Neural progenitor cell (in vitro differentiated cells): ENCODE results near the gene TMEM263. TPM values are rescaled to one million over a fixed set of nuclear protein-coding genes. Genes with fewer than 3 reads are reported as not detected.

Source experiments
- DNase-seq: peaks from one replicate; pipeline ENCODE4 v3.0.0-alpha.2; 2016; ENCODE audit warnings: low spot score
- H2AFZ ChIP-seq: fragments of 200-600 bp; sonication (generic); replicated peaks from 2 replicates; pipeline ENCODE4 v1.6.1; 2016; ENCODE audit warnings: antibody characterized with exemption
- H3F3A ChIP-seq: fragments of 200-600 bp; sonication (generic); 2 replicates; pipeline ENCODE4 v1.6.1; 2016; ENCODE audit warnings: antibody characterized with exemption, low read depth
- H3K27ac ChIP-seq: fragments of 200-600 bp; sonication (generic); 2 replicates; pipeline ENCODE4 v1.5.1; 2016; ENCODE audit warnings: mild to moderate bottlenecking
- H3K27me3 ChIP-seq: fragments of 200-600 bp; sonication (generic); 2 replicates; pipeline ENCODE4 v1.6.1; 2016; ENCODE audit warnings: mild to moderate bottlenecking, moderate library complexity
- H3K36me3 ChIP-seq: fragments of 200-600 bp; sonication (generic); 2 replicates; pipeline ENCODE4 v1.5.1; 2016
- H3K4me1 ChIP-seq: fragments of 200-600 bp; sonication (generic); 2 replicates; pipeline ENCODE4 v1.6.1; 2016; ENCODE audit warnings: mixed run types
- H3K4me2 ChIP-seq: fragments of 200-600 bp; sonication (generic); 2 replicates; pipeline ENCODE4 v1.6.1; 2016
- H3K4me3 ChIP-seq: fragments of 200-600 bp; sonication (generic); 2 replicates; pipeline ENCODE4 v1.5.1; 2016
- H3K79me2 ChIP-seq: fragments of 200-600 bp; sonication (generic); 2 replicates; pipeline ENCODE4 v1.6.1; 2016; ENCODE audit warnings: low read depth
- H3K9ac ChIP-seq: fragments of 200-600 bp; sonication (generic); 2 replicates; pipeline ENCODE4 v1.6.1; 2016
- H3K9me3 ChIP-seq: fragments of 200-600 bp; sonication (generic); 2 replicates; pipeline ENCODE4 v1.5.1; 2016; ENCODE audit warnings: low read depth
- H4K20me1 ChIP-seq: fragments of 200-600 bp; sonication (generic); 2 replicates; pipeline ENCODE4 v1.6.1; 2016; ENCODE audit warnings: low read depth
- H3K27ac Mint-ChIP-seq: 3 replicates; pipeline ENCODE4 v1.8.0; 2021; ENCODE audit warnings: mixed read lengths
- H3K27me3 Mint-ChIP-seq: 2 replicates; pipeline ENCODE4 v1.8.0; 2022; ENCODE audit warnings: low read depth, mild to moderate bottlenecking, inconsistent platforms, moderate library complexity, mixed read lengths; ENCODE audit not compliant: insufficient read depth
- H3K36me3 Mint-ChIP-seq: 3 replicates; pipeline ENCODE4 v1.8.0; 2021; ENCODE audit warnings: mixed read lengths
- H3K4me1 Mint-ChIP-seq: 3 replicates; pipeline ENCODE4 v1.8.0; 2021; ENCODE audit warnings: mixed read lengths
- H3K4me3 Mint-ChIP-seq: 3 replicates; pipeline ENCODE4 v1.8.0; 2021; ENCODE audit warnings: mild to moderate bottlenecking, moderate library complexity, mixed read lengths
- H3K9me3 Mint-ChIP-seq: 3 replicates; pipeline ENCODE4 v1.8.0; 2020; ENCODE audit warnings: mixed read lengths
- EZH2 ChIP-seq: fragments of 200-600 bp; sonication (generic); IDR thresholded peaks from 2 replicates; pipeline ENCODE4 v1.6.1; 2017; ENCODE audit warnings: antibody characterized with exemption, mild to moderate bottlenecking, moderate library complexity
- EZH2phosphoT487 ChIP-seq: fragments of 200-600 bp; sonication (generic); IDR thresholded peaks from 2 replicates; pipeline ENCODE4 v1.6.1; 2017; ENCODE audit warnings: antibody characterized with exemption
- total RNA-seq: library from RNA; depleted of rRNA; stranded (reverse); fragments of >200 nt; gene quantifications from 2 replicates; pipeline ENCODE4 v1.2.3, GENCODE V29; 2015; ENCODE audit warnings: low replicate concordance
- TF ChIP-seq, protein P1 (sequence below): fragments of 200-600 bp; sonication (generic); IDR thresholded peaks from 2 replicates; pipeline ENCODE4 v1.5.1; 2017; ENCODE audit warnings: antibody characterized with exemption, mild to moderate bottlenecking

Gene TMEM263
- total RNA-seq, 1 donor from 2014 or later: 39.7 TPM

GRCh38 chr12:106907846-106908245 is 47.9 kb upstream of the TMEM263 start:
- no peaks in the 10 kb centered on the region for H3F3A ChIP-seq
- Mint-ChIP-seq H3K36me3 (no peaks in the 10 kb centered on the region), H3K27me3 (peaks cover 6% of the 10 kb centered on the region), H3K27ac (no peak overlapping the region), H3K9me3 (peaks cover 3% of the 10 kb centered on the region), H3K4me1 (peaks cover 17% of the 10 kb centered on the region), H3K4me3 (no peak overlapping the region)
- no peaks in the 10 kb centered on the region for H3K36me3 ChIP-seq
- peaks cover 20% of the 10 kb centered on the region for H3K27me3 ChIP-seq
- TF ChIP-seq EZH2phosphoT487 (no peak), EZH2 (no peak)
- no peak overlapping the region for H3K4me2 ChIP-seq
- H3K79me2 ChIP-seq: no peaks in the 10 kb centered on the region
- no peak overlapping the region for H2AFZ ChIP-seq
- no peak overlapping the region for H3K9ac ChIP-seq
- H3K4me3 ChIP-seq: no peak overlapping the region
- no peak overlapping the region for H3K27ac ChIP-seq
- H4K20me1 ChIP-seq: no peaks in the 10 kb centered on the region
- peaks cover 6% of the 10 kb centered on the region for H3K4me1 ChIP-seq
- no peak for DNase-seq
- no peaks in the 10 kb centered on the region for H3K9me3 ChIP-seq

DNA sequence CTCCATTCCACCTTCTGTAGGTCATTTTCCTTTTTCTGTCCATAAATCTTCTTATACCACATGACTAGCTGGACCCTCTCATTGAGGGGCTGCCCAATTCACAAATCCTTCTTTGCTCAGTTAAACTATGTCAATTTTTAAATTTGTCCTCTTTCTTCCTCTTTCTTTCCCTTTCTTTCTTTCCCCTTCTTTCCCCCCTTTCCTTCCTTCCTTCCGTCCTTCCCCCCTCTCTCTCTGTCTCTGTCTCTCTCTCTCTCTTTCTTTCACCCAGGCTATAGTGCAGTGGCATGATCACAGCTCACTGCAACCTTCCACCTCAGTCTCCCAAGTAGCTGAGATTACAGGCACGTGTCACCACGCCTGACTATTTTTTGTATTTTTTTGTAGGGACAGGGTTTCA is 47.1 kb upstream of the TMEM263 start:
- Mint-ChIP-seq H3K27ac (peak overlapping the region; percentile 6), H3K9me3 (peaks cover 3% of the 10 kb centered on the region), H3K27me3 (peaks cover 7% of the 10 kb centered on the region), H3K4me1 (peaks cover 10% of the 10 kb centered on the region), H3K36me3 (no peaks in the 10 kb centered on the region), H3K4me3 (no peak overlapping the region)
- H3K4me3 ChIP-seq: no peak overlapping the region
- no peaks in the 10 kb centered on the region for H3K4me1 ChIP-seq
- DNase-seq: no peak
- H3K79me2 ChIP-seq: no peaks in the 10 kb centered on the region
- H3K9ac ChIP-seq: no peak overlapping the region
- H3K9me3 ChIP-seq: no peaks in the 10 kb centered on the region
- no peaks in the 10 kb centered on the region for H3F3A ChIP-seq
- H3K27me3 ChIP-seq: peaks cover 13% of the 10 kb centered on the region
- H3K27ac ChIP-seq: no peak overlapping the region
- no peaks in the 10 kb centered on the region for H4K20me1 ChIP-seq
- no peak overlapping the region for H3K4me2 ChIP-seq
- no peaks in the 10 kb centered on the region for H3K36me3 ChIP-seq
- H2AFZ ChIP-seq: no peak overlapping the region
- TF ChIP-seq EZH2phosphoT487 (no peak), EZH2 (no peak)
- TF ChIP-seq, protein P1, sequence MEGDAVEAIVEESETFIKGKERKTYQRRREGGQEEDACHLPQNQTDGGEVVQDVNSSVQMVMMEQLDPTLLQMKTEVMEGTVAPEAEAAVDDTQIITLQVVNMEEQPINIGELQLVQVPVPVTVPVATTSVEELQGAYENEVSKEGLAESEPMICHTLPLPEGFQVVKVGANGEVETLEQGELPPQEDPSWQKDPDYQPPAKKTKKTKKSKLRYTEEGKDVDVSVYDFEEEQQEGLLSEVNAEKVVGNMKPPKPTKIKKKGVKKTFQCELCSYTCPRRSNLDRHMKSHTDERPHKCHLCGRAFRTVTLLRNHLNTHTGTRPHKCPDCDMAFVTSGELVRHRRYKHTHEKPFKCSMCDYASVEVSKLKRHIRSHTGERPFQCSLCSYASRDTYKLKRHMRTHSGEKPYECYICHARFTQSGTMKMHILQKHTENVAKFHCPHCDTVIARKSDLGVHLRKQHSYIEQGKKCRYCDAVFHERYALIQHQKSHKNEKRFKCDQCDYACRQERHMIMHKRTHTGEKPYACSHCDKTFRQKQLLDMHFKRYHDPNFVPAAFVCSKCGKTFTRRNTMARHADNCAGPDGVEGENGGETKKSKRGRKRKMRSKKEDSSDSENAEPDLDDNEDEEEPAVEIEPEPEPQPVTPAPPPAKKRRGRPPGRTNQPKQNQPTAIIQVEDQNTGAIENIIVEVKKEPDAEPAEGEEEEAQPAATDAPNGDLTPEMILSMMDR: no peak

GRCh38 chr12:106910202-106910601 is 45.5 kb upstream of the TMEM263 start:
- Mint-ChIP-seq H3K4me1 (peaks cover 13% of the 10 kb centered on the region), H3K36me3 (no peaks in the 10 kb centered on the region), H3K27me3 (peaks cover 8% of the 10 kb centered on the region), H3K9me3 (peaks cover 3% of the 10 kb centered on the region), H3K27ac (peak overlapping the region; percentile 60), H3K4me3 (no peak overlapping the region)
- no peaks in the 10 kb centered on the region for H3K36me3 ChIP-seq
- no peak overlapping the region for H3K4me3 ChIP-seq
- H3K9ac ChIP-seq: no peak overlapping the region
- TF ChIP-seq EZH2phosphoT487: no peak
- TF ChIP-seq, protein P1: no peak
- TF ChIP-seq EZH2: no peak
- H2AFZ ChIP-seq: no peak overlapping the region
- no peaks in the 10 kb centered on the region for H3K4me1 ChIP-seq
- H3F3A ChIP-seq: no peaks in the 10 kb centered on the region
- no peak overlapping the region for H3K4me2 ChIP-seq
- H3K9me3 ChIP-seq: no peaks in the 10 kb centered on the region
- H3K79me2 ChIP-seq: no peaks in the 10 kb centered on the region
- H4K20me1 ChIP-seq: no peaks in the 10 kb centered on the region
- H3K27ac ChIP-seq: no peak overlapping the region
- H3K27me3 ChIP-seq: no peaks in the 10 kb centered on the region
- no peak for DNase-seq

- no peaks in the 10 kb centered on the region for H3K79me2 ChIP-seq
- no peaks in the 10 kb centered on the region for H4K20me1 ChIP-seq
- H3K27ac ChIP-seq: no peak overlapping the region
- no peaks in the 10 kb centered on the region for H3K27me3 ChIP-seq
- H3K4me2 ChIP-seq: no peak overlapping the region
- no peaks in the 10 kb centered on the region for H3K9me3 Mint-ChIP-seq
- no peaks in the 10 kb centered on the region for H3F3A ChIP-seq
- no peak overlapping the region for H3K9ac ChIP-seq
- H3K4me1 Mint-ChIP-seq: peaks cover 22% of the 10 kb centered on the region
- no peaks in the 10 kb centered on the region for H3K9me3 ChIP-seq
- H2AFZ ChIP-seq: no peak overlapping the region
- peaks cover 12% of the 10 kb centered on the region for H3K27me3 Mint-ChIP-seq
- H3K4me1 ChIP-seq: no peaks in the 10 kb centered on the region
- H3K36me3 ChIP-seq: no peaks in the 10 kb centered on the region
- no peaks in the 10 kb centered on the region for H3K36me3 Mint-ChIP-seq
- no peak overlapping the region for H3K4me3 ChIP-seq
- TF ChIP-seq EZH2phosphoT487 (no peak), EZH2 (no peak)
- TF ChIP-seq, protein P1: no peak
- no peak for DNase-seq
- no peak overlapping the region for H3K27ac Mint-ChIP-seq
- H3K4me3 Mint-ChIP-seq: no peak overlapping the region
Measured at GRCh38 chr12:106911581-106911980, 44.1 kb upstream of the TMEM263 start.
